ENCODE measurements around the gene GZMB. TPM values are rescaled to one million over a fixed set of nuclear protein-coding genes. Genes with fewer than 3 reads are reported as not detected.

The GZMB gene
- total RNA-seq, 4 donors from 2014 or later = 0.45 to 0.94 TPM; not detected in 2

- Histone ChIP-seq H3K27me3 (no peaks in the 10 kb centered on the region), H3K4me1 (no peaks in the 10 kb centered on the region), H3K4me3 (replicated peaks in 1 of 3) (no peak overlapping the region), H3K36me3 (no peaks in the 10 kb centered on the region), H3K27ac (no peak overlapping the region), H3K9me3 (no peaks in the 10 kb centered on the region)
- no peak for DNase-seq
- 53 to 73% methylated on average over 3 of the region's 3 CpGs for WGBS, 2 donors
- intact Hi-C loops (cut with DNase I) = no loop called here
- no peak for TF ChIP-seq CTCF (IDR thresholded peaks at IDR 0.05)
- TF ChIP-seq POLR2A (IDR thresholded peaks at IDR 0.05) = no peak
Measured at GRCh38 chr14:24639905-24640304, 5.9 kb upstream of the GZMB start.

GRCh38 chr14:24639270-24639669 is 5.3 kb upstream of the GZMB start:
- DNase-seq = no peak
- no peaks in the 10 kb centered on the region for H3K36me3 ChIP-seq
- no peaks in the 10 kb centered on the region for H3K27me3 ChIP-seq
- 93 to 94% methylated on average over 3 of the region's 3 CpGs for WGBS, 2 donors
- no peaks in the 10 kb centered on the region for H3K9me3 ChIP-seq
- no peak overlapping the region for H3K4me3 ChIP-seq (replicated peaks in 1 of 3)
- TF ChIP-seq CTCF (IDR thresholded peaks at IDR 0.05) (no peak), POLR2A (IDR thresholded peaks at IDR 0.05) (no peak)
- intact Hi-C loops (cut with DNase I) = no loop called here
- no peak overlapping the region for H3K27ac ChIP-seq
- H3K4me1 ChIP-seq = no peaks in the 10 kb centered on the region

- H3K4me3 ChIP-seq (replicated peaks in 1 of 3) = no peak overlapping the region
- WGBS, 2 donors = 83 to 95% methylated on average over 1 of the region's 1 CpG
- peaks cover 7 to 14% of the 10 kb centered on the region in 2 donors for H3K4me1 ChIP-seq
- no peak for DNase-seq
- intact Hi-C loops (cut with DNase I) = no loop called here
- no peaks in the 10 kb centered on the region for H3K36me3 ChIP-seq
- no peaks in the 10 kb centered on the region for H3K27me3 ChIP-seq
- no peak for TF ChIP-seq CTCF (IDR thresholded peaks at IDR 0.05)
- TF ChIP-seq POLR2A (IDR thresholded peaks at IDR 0.05) = no peak
- no peaks in the 10 kb centered on the region for H3K9me3 ChIP-seq
- no peak overlapping the region for H3K27ac ChIP-seq
Measured at GRCh38 chr14:24633353-24633752, 637 bp downstream of the GZMB start.

- Histone ChIP-seq H3K9me3 (no peaks in the 10 kb centered on the region), H3K27ac (no peak overlapping the region), H3K4me3 (replicated peaks in 1 of 3) (no peak overlapping the region), H3K36me3 (no peaks in the 10 kb centered on the region), H3K4me1 (peaks cover 7 to 14% of the 10 kb centered on the region in 2 donors), H3K27me3 (no peaks in the 10 kb centered on the region)
- no peak for DNase-seq
- intact Hi-C loops (cut with DNase I) = no loop called here
- TF ChIP-seq POLR2A (IDR thresholded peaks at IDR 0.05) (no peak), CTCF (IDR thresholded peaks at IDR 0.05) (no peak)
- WGBS, 2 donors = 69 to 70% methylated on average over 6 of the region's 6 CpGs
Measured at GRCh38 chr14:24632761-24633160, 1.2 kb downstream of the GZMB start.

- Histone ChIP-seq H3K4me1 (peaks cover 7 to 14% of the 10 kb centered on the region in 2 donors), H3K4me3 (replicated peaks in 1 of 3) (no peak overlapping the region), H3K27ac (no peak overlapping the region), H3K9me3 (no peaks in the 10 kb centered on the region), H3K36me3 (no peaks in the 10 kb centered on the region), H3K27me3 (no peaks in the 10 kb centered on the region)
- TF ChIP-seq CTCF (IDR thresholded peaks at IDR 0.05) (no peak), POLR2A (IDR thresholded peaks at IDR 0.05) (no peak)
- WGBS, 2 donors = 85 to 86% methylated on average over 4 of the region's 4 CpGs
- intact Hi-C loops (cut with DNase I) = no loop called here
- no peak for DNase-seq
Measured at GRCh38 chr14:24632336-24632735, 1.7 kb downstream of the GZMB start.

All from thyroid gland (tissue), 4 donors.